Transverse colon (tissue), 3 donors: ENCODE results near the gene ZNF439.
"Not testable (repeated sequence)": the region's sequence is repeated elsewhere in the genome, so short reads cannot be mapped to it uniquely, and the experiment has no call there.

ENCODE experiments used
- CTCF ChIP-seq, 5 experiments: fragments of 200-600 bp in 3 of 5; fragments of 450-650 bp in 2 of 5; sonication (generic) in 3 of 5; IDR thresholded peaks; 1 replicate in 2 of 5; 2 replicates in 3 of 5; pipeline ENCODE4 v1.5.1; 2016 to 2017; ENCODE audit warnings: antibody characterized with exemption in 5 of 5, inconsistent platforms in 3 of 5, mild to moderate bottlenecking in 2 of 5, moderate library complexity in 1 of 5
- EP300 ChIP-seq: sonication (generic); formaldehyde crosslinking; IDR thresholded peaks from one replicate; pipeline ENCODE4 v1.6.1; 2017; ENCODE audit warnings: antibody characterized with exemption, low read depth
- POLR2A ChIP-seq: fragments of 450-650 bp; IDR thresholded peaks from one replicate; pipeline ENCODE4 v1.6.1; 2016; ENCODE audit warnings: antibody characterized with exemption, mild to moderate bottlenecking, moderate library complexity

- TF ChIP-seq CTCF (IDR thresholded peaks at IDR 0.05); POLR2A; EP300: not testable (repeated sequence)
Observed at GRCh38 chr19:11914417-11915051, 66.0 kb downstream of the ZNF439 start.
